Effector memory CD8-positive, alpha-beta T cell (primary cell): ENCODE results near the gene SRRM4.

Experiments used
- ATAC-seq: fragments of 150-1000 bp; cut with Tn5 transposase; replicated peaks from 2 replicates; pipeline ENCODE4 v1.10.0; 2021; ENCODE audit warnings: mild to moderate bottlenecking, moderate library complexity
- DNase-seq, 3 experiments: peaks; one replicate each; pipeline ENCODE4 v3.0.0; 2021
- H3K27ac Mint-ChIP-seq, 2 donors: one replicate each; pipeline ENCODE4 v1.8.0; 2022; ENCODE audit warnings: mild to moderate bottlenecking in 2 of 2, mixed read lengths in 2 of 2, moderate library complexity in 2 of 2
- H3K27me3 Mint-ChIP-seq, 2 donors: one replicate each; pipeline ENCODE4 v1.8.0; 2022; ENCODE audit warnings: mixed read lengths in 2 of 2
- H3K36me3 Mint-ChIP-seq: one replicate; pipeline ENCODE4 v1.8.0; 2022; ENCODE audit warnings: mild to moderate bottlenecking, moderate library complexity, mixed read lengths; ENCODE audit not compliant: insufficient read depth
- H3K4me1 Mint-ChIP-seq, 2 donors: one replicate each; pipeline ENCODE4 v1.8.0; 2022; ENCODE audit warnings: low read depth in 2 of 2, mixed read lengths in 2 of 2
- H3K4me3 Mint-ChIP-seq, 2 donors: one replicate each; pipeline ENCODE4 v1.8.0; 2022; ENCODE audit warnings: mild to moderate bottlenecking in 2 of 2, mixed read lengths in 2 of 2, moderate library complexity in 2 of 2
- H3K9me3 Mint-ChIP-seq, 2 donors: one replicate each; pipeline ENCODE4 v1.8.0; 2022; ENCODE audit warnings: mixed read lengths in 2 of 2

SRRM4 gene

GRCh38 chr12:119068129-119068856, 87.0 kb downstream of the SRRM4 start:
- no peak for ATAC-seq
- no peak for DNase-seq
- Mint-ChIP-seq H3K36me3 (no peaks in the 10 kb centered on the region), H3K4me1 (no peaks in the 10 kb centered on the region), H3K27ac (no peak overlapping the region), H3K4me3 (no peak overlapping the region), H3K27me3 (peaks cover 0 to 9% of the 10 kb centered on the region in 2 donors), H3K9me3 (peaks cover 4 to 8% of the 10 kb centered on the region in 2 donors)

- no peak overlapping the region for H3K27ac Mint-ChIP-seq
- DNase-seq: no peak
- peaks cover 4 to 8% of the 10 kb centered on the region in 2 donors for H3K9me3 Mint-ChIP-seq
- ATAC-seq: no peak
- peaks cover 0 to 9% of the 10 kb centered on the region in 2 donors for H3K27me3 Mint-ChIP-seq
- H3K36me3 Mint-ChIP-seq: no peaks in the 10 kb centered on the region
- H3K4me1 Mint-ChIP-seq: no peaks in the 10 kb centered on the region
- no peak overlapping the region for H3K4me3 Mint-ChIP-seq
These were observed 87.9 kb downstream of the SRRM4 start for GRCh38 chr12:119069147-119069642.

GRCh38 chr12:119071176-119071575, 89.8 kb downstream of the SRRM4 start:
- no peak for DNase-seq
- no peak overlapping the region for H3K4me3 Mint-ChIP-seq
- H3K27ac Mint-ChIP-seq: no peak overlapping the region
- peaks cover 4 to 8% of the 10 kb centered on the region in 2 donors for H3K9me3 Mint-ChIP-seq
- H3K36me3 Mint-ChIP-seq: no peaks in the 10 kb centered on the region
- no peaks in the 10 kb centered on the region for H3K4me1 Mint-ChIP-seq
- H3K27me3 Mint-ChIP-seq: peaks cover 0 to 9% of the 10 kb centered on the region in 2 donors
- ATAC-seq: no peak

GRCh38 chr12:119071638-119072231, 90.4 kb downstream of the SRRM4 start:
- ATAC-seq: no peak
- no peaks in the 10 kb centered on the region for H3K4me1 Mint-ChIP-seq
- no peak overlapping the region for H3K4me3 Mint-ChIP-seq
- H3K9me3 Mint-ChIP-seq: peaks cover 4 to 6% of the 10 kb centered on the region in 2 donors
- H3K27me3 Mint-ChIP-seq: peaks cover 0 to 9% of the 10 kb centered on the region in 2 donors
- H3K36me3 Mint-ChIP-seq: no peaks in the 10 kb centered on the region
- no peak overlapping the region for H3K27ac Mint-ChIP-seq
- DNase-seq: no peak

GRCh38 chr12:119072440-119072839, 91.1 kb downstream of the SRRM4 start:
- DNase-seq: no peak
- Mint-ChIP-seq H3K4me1 (no peaks in the 10 kb centered on the region), H3K4me3 (no peak overlapping the region), H3K27me3 (peaks cover 0 to 9% of the 10 kb centered on the region in 2 donors), H3K9me3 (peaks cover 0 to 4% of the 10 kb centered on the region in 2 donors), H3K27ac (no peak overlapping the region), H3K36me3 (no peaks in the 10 kb centered on the region)
- no peak for ATAC-seq

- H3K36me3 Mint-ChIP-seq: no peaks in the 10 kb centered on the region
- ATAC-seq (no peak), DNase-seq (no peak)
- H3K4me3 Mint-ChIP-seq: no peak overlapping the region
- no peak overlapping the region for H3K27ac Mint-ChIP-seq
- H3K27me3 Mint-ChIP-seq: no peaks in the 10 kb centered on the region
- H3K9me3 Mint-ChIP-seq: peaks cover 0 to 4% of the 10 kb centered on the region in 2 donors
- H3K4me1 Mint-ChIP-seq: no peaks in the 10 kb centered on the region
These were observed 94.0 kb downstream of the SRRM4 start for GRCh38 chr12:119075222-119075787.

GRCh38 chr12:119075918-119076317, 94.6 kb downstream of the SRRM4 start:
- ATAC-seq (no peak), DNase-seq (no peak)
- Mint-ChIP-seq H3K9me3 (peaks cover under 1 to 6% of the 10 kb centered on the region in 2 donors), H3K36me3 (no peaks in the 10 kb centered on the region), H3K4me1 (no peaks in the 10 kb centered on the region), H3K27me3 (no peaks in the 10 kb centered on the region), H3K4me3 (no peak overlapping the region), H3K27ac (no peak overlapping the region)

GRCh38 chr12:119079530-119079929, 98.2 kb downstream of the SRRM4 start:
- Mint-ChIP-seq H3K9me3 (peaks cover 6 to 7% of the 10 kb centered on the region in 2 donors), H3K27me3 (peaks cover 0 to 9% of the 10 kb centered on the region in 2 donors), H3K27ac (no peak overlapping the region), H3K36me3 (no peaks in the 10 kb centered on the region), H3K4me3 (no peak overlapping the region), H3K4me1 (no peaks in the 10 kb centered on the region)
- no peak for ATAC-seq
- no peak for DNase-seq

GRCh38 chr12:119082016-119082415, 100.7 kb downstream of the SRRM4 start:
- peaks cover 0 to 9% of the 10 kb centered on the region in 2 donors for H3K27me3 Mint-ChIP-seq

GRCh38 chr12:119082496-119082895, 101.2 kb downstream of the SRRM4 start:
- no peak overlapping the region for H3K4me3 Mint-ChIP-seq
- no peaks in the 10 kb centered on the region for H3K4me1 Mint-ChIP-seq

More at GRCh38 chr12:119082016-119082415, 100.7 kb downstream of the SRRM4 start:
- peaks cover 7 to 8% of the 10 kb centered on the region in 2 donors for H3K9me3 Mint-ChIP-seq
- no peaks in the 10 kb centered on the region for H3K36me3 Mint-ChIP-seq
- no peaks in the 10 kb centered on the region for H3K4me1 Mint-ChIP-seq
- no peak for ATAC-seq
- no peak overlapping the region for H3K27ac Mint-ChIP-seq
- no peak for DNase-seq
- H3K4me3 Mint-ChIP-seq: no peak overlapping the region

GRCh38 chr12:119088685-119089379, 107.5 kb downstream of the SRRM4 start:
- no peak for ATAC-seq
- no peak for DNase-seq
- no peak overlapping the region for H3K4me3 Mint-ChIP-seq
- peaks cover 0 to 10% of the 10 kb centered on the region in 2 donors for H3K27me3 Mint-ChIP-seq
- no peaks in the 10 kb centered on the region for H3K36me3 Mint-ChIP-seq
- H3K9me3 Mint-ChIP-seq: peaks cover 6 to 15% of the 10 kb centered on the region in 2 donors
- no peak overlapping the region for H3K27ac Mint-ChIP-seq
- no peaks in the 10 kb centered on the region for H3K4me1 Mint-ChIP-seq

More at GRCh38 chr12:119082496-119082895, 101.2 kb downstream of the SRRM4 start:
- DNase-seq (no peak), ATAC-seq (no peak)
- Mint-ChIP-seq H3K9me3 (peaks cover 7 to 10% of the 10 kb centered on the region in 2 donors), H3K36me3 (no peaks in the 10 kb centered on the region), H3K27ac (no peak overlapping the region), H3K27me3 (peaks cover 0 to 9% of the 10 kb centered on the region in 2 donors)

GRCh38 chr12:119089380-119090013, 108.2 kb downstream of the SRRM4 start:
- H3K27me3 Mint-ChIP-seq: peaks cover 5 to 15% of the 10 kb centered on the region in 2 donors
- no peak for ATAC-seq
- no peak overlapping the region for H3K27ac Mint-ChIP-seq
- peaks cover 6 to 20% of the 10 kb centered on the region in 2 donors for H3K9me3 Mint-ChIP-seq
- DNase-seq: no peak
- no peak overlapping the region for H3K4me3 Mint-ChIP-seq
- no peaks in the 10 kb centered on the region for H3K4me1 Mint-ChIP-seq
- no peaks in the 10 kb centered on the region for H3K36me3 Mint-ChIP-seq

GRCh38 chr12:119090276-119090675, 108.9 kb downstream of the SRRM4 start:
- H3K9me3 Mint-ChIP-seq: peaks cover 6 to 22% of the 10 kb centered on the region in 2 donors
- DNase-seq: no peak
- no peaks in the 10 kb centered on the region for H3K36me3 Mint-ChIP-seq
- peaks cover 8 to 18% of the 10 kb centered on the region in 2 donors for H3K27me3 Mint-ChIP-seq
- H3K4me1 Mint-ChIP-seq: no peaks in the 10 kb centered on the region
- H3K4me3 Mint-ChIP-seq: no peak overlapping the region
- H3K27ac Mint-ChIP-seq: no peak overlapping the region
- ATAC-seq: no peak
